ENCODE data around the gene NEDD4. TPM values are rescaled to one million over a fixed set of nuclear protein-coding genes. Genes with fewer than 3 reads are reported as not detected.

Gene NEDD4
- total RNA-seq, 4 donors from 2014 or later = 3.6 to 15.0 (median 14.4) TPM

DNA sequence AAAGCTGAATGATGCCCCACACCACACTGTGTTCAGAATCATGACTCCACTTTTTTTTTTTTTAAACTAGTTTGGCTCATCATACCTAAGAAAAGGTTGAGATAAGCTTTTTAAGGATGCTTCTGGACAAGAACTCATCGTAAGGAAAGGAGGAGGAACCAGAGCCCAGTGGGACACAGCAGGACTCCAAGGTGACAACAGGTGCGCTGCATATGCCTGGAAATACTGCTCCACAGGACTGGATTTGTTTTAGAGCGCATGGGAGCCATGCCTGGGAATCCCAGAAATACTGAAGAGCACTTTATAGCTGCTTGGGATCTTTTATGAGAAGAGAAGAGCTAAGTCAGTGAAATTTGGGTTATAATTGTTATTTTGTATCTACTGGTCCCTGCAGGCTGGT, 93.4 kb downstream of the NEDD4 start:
- H3K27ac ChIP-seq = no peak overlapping the region
- H3K27me3 ChIP-seq = no peaks in the 10 kb centered on the region
- H3K9me3 ChIP-seq = no peaks in the 10 kb centered on the region
- 90 to 100% methylated on average over 3 of the region's 3 CpGs for WGBS, 2 donors (ENCODE audit: low coverage in 1 of 2)
- no peaks in the 10 kb centered on the region for H3K4me1 ChIP-seq
- DNase-seq = no peak
- in situ Hi-C loops (cut with MboI; ENCODE audit: low pct_ligation_motif_present in 1 of 4, low pct_unique_long_range_greater_than_20kb in 1 of 4, low sequenced_read_pairs in 3 of 4) (no loop called here), intact Hi-C loops (cut with DNase I; ENCODE audit: low total_unique reads) (no loop called here)
- TF ChIP-seq POLR2A (IDR thresholded peaks at IDR 0.05) = no peak
- TF ChIP-seq POLR2AphosphoS5 (IDR thresholded peaks at IDR 0.05) = no peak
- TF ChIP-seq, protein P1, sequence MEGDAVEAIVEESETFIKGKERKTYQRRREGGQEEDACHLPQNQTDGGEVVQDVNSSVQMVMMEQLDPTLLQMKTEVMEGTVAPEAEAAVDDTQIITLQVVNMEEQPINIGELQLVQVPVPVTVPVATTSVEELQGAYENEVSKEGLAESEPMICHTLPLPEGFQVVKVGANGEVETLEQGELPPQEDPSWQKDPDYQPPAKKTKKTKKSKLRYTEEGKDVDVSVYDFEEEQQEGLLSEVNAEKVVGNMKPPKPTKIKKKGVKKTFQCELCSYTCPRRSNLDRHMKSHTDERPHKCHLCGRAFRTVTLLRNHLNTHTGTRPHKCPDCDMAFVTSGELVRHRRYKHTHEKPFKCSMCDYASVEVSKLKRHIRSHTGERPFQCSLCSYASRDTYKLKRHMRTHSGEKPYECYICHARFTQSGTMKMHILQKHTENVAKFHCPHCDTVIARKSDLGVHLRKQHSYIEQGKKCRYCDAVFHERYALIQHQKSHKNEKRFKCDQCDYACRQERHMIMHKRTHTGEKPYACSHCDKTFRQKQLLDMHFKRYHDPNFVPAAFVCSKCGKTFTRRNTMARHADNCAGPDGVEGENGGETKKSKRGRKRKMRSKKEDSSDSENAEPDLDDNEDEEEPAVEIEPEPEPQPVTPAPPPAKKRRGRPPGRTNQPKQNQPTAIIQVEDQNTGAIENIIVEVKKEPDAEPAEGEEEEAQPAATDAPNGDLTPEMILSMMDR (IDR thresholded peaks at IDR 0.05) = no peak
- no peak for TF ChIP-seq EP300 (IDR thresholded peaks at IDR 0.05; ENCODE audit: low read depth)
- H3K36me3 ChIP-seq = no peaks in the 10 kb centered on the region
- no peak overlapping the region for H3K4me3 ChIP-seq

DNA sequence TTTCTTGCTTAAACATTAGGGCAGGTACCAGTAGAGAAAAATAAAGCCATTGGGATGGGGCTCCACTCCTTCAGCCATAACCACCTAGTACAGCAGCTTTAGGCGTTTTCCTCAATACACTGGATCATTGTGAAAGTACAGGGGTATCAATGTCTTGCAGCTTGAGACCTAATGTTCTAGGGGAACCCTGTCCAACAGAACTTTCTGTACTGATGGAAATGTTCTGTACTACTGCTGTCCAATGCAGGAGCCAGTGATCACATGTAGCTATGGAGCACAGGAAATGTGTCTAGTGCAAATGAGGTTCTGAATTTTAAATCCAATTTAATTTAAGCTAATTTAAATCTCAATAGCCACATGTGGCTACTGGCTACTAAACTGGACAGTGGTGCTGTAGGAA, 93.9 kb downstream of the NEDD4 start:
- intact Hi-C loops (cut with DNase I; ENCODE audit: low total_unique reads) = no loop called here
- Histone ChIP-seq H3K9me3 (no peaks in the 10 kb centered on the region), H3K36me3 (no peaks in the 10 kb centered on the region), H3K4me1 (peaks cover 0 to 1% (median under 1%) of the 10 kb centered on the region in 4 donors), H3K27me3 (no peaks in the 10 kb centered on the region), H3K27ac (no peak overlapping the region), H3K4me3 (no peak overlapping the region)
- in situ Hi-C loops (cut with MboI; ENCODE audit: low pct_ligation_motif_present in 1 of 4, low pct_unique_long_range_greater_than_20kb in 1 of 4, low sequenced_read_pairs in 3 of 4) = no loop called here
- 93% methylated on average over 1 of the region's 1 CpG; no CpG with 5 or more reads in 1 of the 2 donors for WGBS, 2 donors (ENCODE audit: low coverage in 1 of 2)
- TF ChIP-seq, protein P1 (IDR thresholded peaks at IDR 0.05) = no peak
- TF ChIP-seq POLR2A (IDR thresholded peaks at IDR 0.05) (no peak), POLR2AphosphoS5 (IDR thresholded peaks at IDR 0.05) (no peak), EP300 (IDR thresholded peaks at IDR 0.05; ENCODE audit: low read depth) (no peak)
- no peak for DNase-seq

DNA sequence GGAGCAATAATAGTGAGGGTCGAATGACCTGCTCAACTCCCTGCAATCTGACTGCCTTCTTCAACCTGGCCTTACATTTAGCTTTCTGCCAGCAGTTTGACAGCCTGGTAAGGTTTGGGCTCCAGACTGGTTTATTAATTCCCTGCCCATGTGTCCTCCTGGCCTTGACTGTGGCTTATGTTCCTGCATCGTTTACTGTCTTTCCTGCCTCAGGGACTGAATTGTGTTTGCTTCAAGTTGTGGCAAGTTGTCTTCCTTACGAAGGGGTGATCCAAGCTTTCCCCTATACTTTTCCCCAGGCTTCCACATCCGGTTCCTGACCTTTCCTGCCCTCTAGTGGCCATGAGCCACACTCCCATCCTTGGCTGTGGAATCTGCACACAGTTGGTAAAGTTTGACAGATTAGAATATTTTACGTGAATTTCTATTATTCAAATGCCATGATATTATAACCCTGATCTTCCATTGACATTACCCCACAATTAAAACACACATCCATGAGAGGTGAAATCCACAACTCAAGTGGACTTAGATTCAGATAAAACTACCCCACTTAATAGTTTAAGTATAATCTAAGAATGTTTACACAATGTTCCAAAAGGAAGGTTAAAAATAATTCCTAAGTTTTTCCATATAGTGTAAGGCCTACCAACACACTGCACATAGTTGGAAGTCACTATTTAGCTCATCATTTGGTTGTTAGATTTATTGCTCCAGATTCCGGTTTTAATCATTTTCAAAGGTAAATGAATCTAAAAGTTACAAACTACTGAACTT, 95.7 kb downstream of the NEDD4 start:
- WGBS, 2 donors (ENCODE audit: low coverage in 1 of 2) = 34 to 41% methylated on average over 6 of the region's 6 CpGs
- Histone ChIP-seq H3K4me1 (peaks cover 0 to 12% (median 3%) of the 10 kb centered on the region in 4 donors), H3K27me3 (no peaks in the 10 kb centered on the region), H3K9me3 (no peaks in the 10 kb centered on the region), H3K4me3 (no peak overlapping the region), H3K27ac (peak overlapping the region in 1 of 4 donors; percentile 19), H3K36me3 (no peaks in the 10 kb centered on the region)
- TF ChIP-seq POLR2A (IDR thresholded peaks at IDR 0.05) = no peak
- TF ChIP-seq, protein P1 (IDR thresholded peaks at IDR 0.05) = peak; percentile 55 to 79 (median 77)
- in situ Hi-C loops (cut with MboI; ENCODE audit: low pct_ligation_motif_present in 1 of 4, low pct_unique_long_range_greater_than_20kb in 1 of 4, low sequenced_read_pairs in 3 of 4) (no loop called here), intact Hi-C loops (cut with DNase I; ENCODE audit: low total_unique reads) (no loop called here)
- DNase-seq = peak; percentile 47

DNA sequence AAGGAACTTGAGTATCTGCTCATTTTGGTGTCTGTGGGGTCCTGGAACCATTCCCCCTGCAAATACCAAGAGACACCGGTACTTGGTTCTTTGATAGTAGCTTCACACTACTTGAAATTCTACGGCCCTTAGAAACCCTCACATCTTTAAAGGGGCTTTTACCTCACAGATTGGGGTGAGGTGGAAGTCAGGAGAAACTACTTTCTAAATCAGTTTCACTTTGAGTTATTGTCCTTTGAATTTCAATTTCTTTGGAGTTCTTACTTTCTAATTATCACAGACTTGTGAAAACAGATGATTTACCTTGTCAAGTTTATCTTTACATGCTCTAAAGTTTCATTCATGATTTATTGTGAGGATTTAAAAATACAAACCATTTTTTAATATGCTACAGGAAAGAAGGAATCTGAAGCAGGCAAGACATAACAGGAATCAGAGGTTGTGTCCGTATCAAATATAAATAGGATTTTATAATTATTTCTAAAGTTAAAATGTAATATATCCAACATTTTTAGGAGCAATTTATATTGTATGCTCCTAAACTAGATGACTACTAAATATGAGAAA, 98.9 kb downstream of the NEDD4 start:
- Histone ChIP-seq H3K9me3 (no peaks in the 10 kb centered on the region), H3K27ac (no peak overlapping the region), H3K4me1 (peaks cover 0 to 12% (median 3%) of the 10 kb centered on the region in 4 donors), H3K27me3 (no peaks in the 10 kb centered on the region), H3K36me3 (no peaks in the 10 kb centered on the region), H3K4me3 (no peak overlapping the region)
- no peak for DNase-seq
- TF ChIP-seq, protein P1 (IDR thresholded peaks at IDR 0.05) = no peak
- no peak for TF ChIP-seq POLR2A (IDR thresholded peaks at IDR 0.05)
- no peak for TF ChIP-seq POLR2AphosphoS5 (IDR thresholded peaks at IDR 0.05)
- 46 to 59% methylated on average over 3 of the region's 3 CpGs for WGBS, 2 donors (ENCODE audit: low coverage in 1 of 2)
- in situ Hi-C loops (cut with MboI; ENCODE audit: low pct_ligation_motif_present in 1 of 4, low pct_unique_long_range_greater_than_20kb in 1 of 4, low sequenced_read_pairs in 3 of 4) = no loop called here
- intact Hi-C loops (cut with DNase I; ENCODE audit: low total_unique reads) = no loop called here
